SU-DHL-6 (cell line): ENCODE results near the gene RPL32.

Experiments used
- H2AFZ ChIP-seq: fragments of 200-600 bp; sonication (generic); 2 replicates; pipeline ENCODE4 v1.6.1; 2014; ENCODE audit warnings: low read depth, mild to moderate bottlenecking, moderate library complexity, mixed read lengths, antibody characterized with exemption, low read length; ENCODE audit not compliant: severe bottlenecking
- H3F3A ChIP-seq: fragments of 200-600 bp; shearing (Covaris generic); 2 replicates; pipeline ENCODE4 v1.6.0; 2016; ENCODE audit warnings: antibody characterized with exemption, mild to moderate bottlenecking; ENCODE audit not compliant: insufficient read depth
- H3K27ac ChIP-seq: fragments of 200-600 bp; sonication (generic); 2 replicates; pipeline ENCODE4 v1.5.1; 2016; ENCODE audit warnings: low read depth, mild to moderate bottlenecking, low read length, moderate library complexity, mixed read lengths
- H3K27me3 ChIP-seq: fragments of 200-600 bp; sonication (generic), shearing (Covaris generic); 2 replicates; pipeline ENCODE4 v1.6.0; 2014; ENCODE audit warnings: mild to moderate bottlenecking, low read length
- H3K36me3 ChIP-seq: fragments of 200-600 bp; sonication (generic); 2 replicates; pipeline ENCODE4 v1.6.1; 2014; ENCODE audit warnings: mild to moderate bottlenecking, low read length, mixed read lengths
- H3K4me2 ChIP-seq: fragments of 300-600, 200-600 bp; shearing (Covaris generic), sonication (generic); 2 replicates; pipeline ENCODE4 v1.6.0; 2014; ENCODE audit warnings: low read length, low read depth, mild to moderate bottlenecking; ENCODE audit not compliant: poor library complexity, severe bottlenecking
- H3K4me3 ChIP-seq: fragments of 200-600 bp; sonication (generic); 2 replicates; pipeline ENCODE4 v1.5.1; 2014; ENCODE audit warnings: antibody characterized with exemption, low read length, mild to moderate bottlenecking, mixed read lengths; ENCODE audit not compliant: insufficient read depth, poor library complexity, severe bottlenecking
- H3K79me2 ChIP-seq: fragments of 200-600 bp; sonication (generic); 2 replicates; pipeline ENCODE4 v1.6.1; 2014; ENCODE audit warnings: mild to moderate bottlenecking, low read length, moderate library complexity; ENCODE audit not compliant: insufficient read depth
- H3K9ac ChIP-seq: fragments of 200-600 bp; sonication (generic); 2 replicates; pipeline ENCODE4 v1.7.0; 2014; ENCODE audit warnings: mild to moderate bottlenecking, low read length
- H3K9me2 ChIP-seq: fragments of 200-600 bp; sonication (generic); replicated peaks from 2 replicates; pipeline ENCODE4 v1.6.1; 2014; ENCODE audit warnings: low read length; ENCODE audit not compliant: insufficient read depth
- H3K9me3 ChIP-seq: fragments of 200-600 bp; sonication (generic); 2 replicates; pipeline ENCODE4 v1.6.1; 2014; ENCODE audit warnings: low read length, mixed read lengths; ENCODE audit not compliant: insufficient read depth
- H4K20me1 ChIP-seq: fragments of 200-600 bp; sonication (generic); 2 replicates; pipeline ENCODE4 v1.6.1; 2014; ENCODE audit warnings: low read depth, mild to moderate bottlenecking, antibody characterized with exemption, low read length, moderate library complexity, mixed read lengths
- EZH2phosphoT487 ChIP-seq: fragments of 200-600 bp; sonication (generic), shearing (Covaris generic); conservative IDR thresholded peaks from 2 replicates; pipeline ENCODE4 v1.6.1; 2018; ENCODE audit warnings: mild to moderate bottlenecking, antibody characterized with exemption, low read length, moderate library complexity, mixed read lengths
- TF ChIP-seq, protein P1 (sequence below): fragments of 200-600 bp; sonication (generic); IDR thresholded peaks from one replicate; pipeline ENCODE4 v1.5.1; 2017; ENCODE audit warnings: antibody characterized with exemption, mild to moderate bottlenecking, low read length, moderate library complexity; ENCODE audit not compliant: insufficient read depth, poor library complexity, severe bottlenecking

RPL32 gene

DNA sequence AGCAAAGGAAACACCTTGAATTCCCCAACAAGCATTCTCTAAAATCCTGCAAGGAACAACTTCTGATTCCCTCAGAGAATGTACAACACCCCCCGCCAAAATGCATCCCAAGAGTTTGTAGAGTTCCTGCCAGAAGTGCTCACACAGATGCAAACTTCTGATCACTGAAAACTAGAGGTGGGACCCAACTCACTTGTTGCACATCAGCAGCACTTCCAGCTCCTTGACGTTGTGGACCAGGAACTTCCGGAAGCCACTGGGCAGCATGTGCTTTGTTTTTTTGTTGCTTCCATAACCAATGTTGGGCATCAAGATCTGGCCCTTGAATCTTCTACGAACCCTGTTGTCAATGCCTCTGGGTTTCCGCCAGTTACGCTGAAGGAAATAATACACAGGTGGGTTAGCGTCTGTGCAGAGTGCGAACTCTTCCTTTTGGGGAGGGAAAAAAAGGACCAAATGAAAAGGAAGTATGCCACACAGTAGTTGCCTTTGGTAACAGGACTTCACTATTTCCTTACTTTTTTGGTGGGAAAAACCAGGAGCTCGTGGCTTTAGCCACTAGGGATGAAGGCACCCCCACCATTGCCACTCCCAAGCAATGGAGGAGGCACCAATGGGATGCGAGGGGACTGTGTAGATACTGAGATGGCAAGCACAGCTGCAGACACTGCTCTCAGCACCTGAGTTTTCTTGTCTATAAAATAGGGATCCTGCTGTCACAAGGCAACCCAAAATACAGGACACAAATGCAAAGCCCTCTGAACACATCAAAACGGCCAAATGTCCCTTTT is 2.0 kb downstream of the RPL32 start:
- Histone ChIP-seq H3K4me2 (peak overlapping the region; percentile 77), H3K27me3 (no peaks in the 10 kb centered on the region), H3K36me3 (peaks cover 55% of the 10 kb centered on the region), H3K27ac (peak overlapping the region; percentile 13; the same call in 1 of the 2 replicates), H3K4me3 (peak overlapping the region; percentile 97), H3K9ac (peak overlapping the region; percentile 97), H3K79me2 (peaks cover 52% of the 10 kb centered on the region), H2AFZ (no peak overlapping the region), H3F3A (peaks cover 51% of the 10 kb centered on the region), H4K20me1 (peaks cover 36% of the 10 kb centered on the region), H3K9me2 (no peaks in the 10 kb centered on the region), H3K9me3 (no peaks in the 10 kb centered on the region)
- TF ChIP-seq, protein P1, sequence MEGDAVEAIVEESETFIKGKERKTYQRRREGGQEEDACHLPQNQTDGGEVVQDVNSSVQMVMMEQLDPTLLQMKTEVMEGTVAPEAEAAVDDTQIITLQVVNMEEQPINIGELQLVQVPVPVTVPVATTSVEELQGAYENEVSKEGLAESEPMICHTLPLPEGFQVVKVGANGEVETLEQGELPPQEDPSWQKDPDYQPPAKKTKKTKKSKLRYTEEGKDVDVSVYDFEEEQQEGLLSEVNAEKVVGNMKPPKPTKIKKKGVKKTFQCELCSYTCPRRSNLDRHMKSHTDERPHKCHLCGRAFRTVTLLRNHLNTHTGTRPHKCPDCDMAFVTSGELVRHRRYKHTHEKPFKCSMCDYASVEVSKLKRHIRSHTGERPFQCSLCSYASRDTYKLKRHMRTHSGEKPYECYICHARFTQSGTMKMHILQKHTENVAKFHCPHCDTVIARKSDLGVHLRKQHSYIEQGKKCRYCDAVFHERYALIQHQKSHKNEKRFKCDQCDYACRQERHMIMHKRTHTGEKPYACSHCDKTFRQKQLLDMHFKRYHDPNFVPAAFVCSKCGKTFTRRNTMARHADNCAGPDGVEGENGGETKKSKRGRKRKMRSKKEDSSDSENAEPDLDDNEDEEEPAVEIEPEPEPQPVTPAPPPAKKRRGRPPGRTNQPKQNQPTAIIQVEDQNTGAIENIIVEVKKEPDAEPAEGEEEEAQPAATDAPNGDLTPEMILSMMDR, result no peak
- TF ChIP-seq EZH2phosphoT487, result no peak

DNA sequence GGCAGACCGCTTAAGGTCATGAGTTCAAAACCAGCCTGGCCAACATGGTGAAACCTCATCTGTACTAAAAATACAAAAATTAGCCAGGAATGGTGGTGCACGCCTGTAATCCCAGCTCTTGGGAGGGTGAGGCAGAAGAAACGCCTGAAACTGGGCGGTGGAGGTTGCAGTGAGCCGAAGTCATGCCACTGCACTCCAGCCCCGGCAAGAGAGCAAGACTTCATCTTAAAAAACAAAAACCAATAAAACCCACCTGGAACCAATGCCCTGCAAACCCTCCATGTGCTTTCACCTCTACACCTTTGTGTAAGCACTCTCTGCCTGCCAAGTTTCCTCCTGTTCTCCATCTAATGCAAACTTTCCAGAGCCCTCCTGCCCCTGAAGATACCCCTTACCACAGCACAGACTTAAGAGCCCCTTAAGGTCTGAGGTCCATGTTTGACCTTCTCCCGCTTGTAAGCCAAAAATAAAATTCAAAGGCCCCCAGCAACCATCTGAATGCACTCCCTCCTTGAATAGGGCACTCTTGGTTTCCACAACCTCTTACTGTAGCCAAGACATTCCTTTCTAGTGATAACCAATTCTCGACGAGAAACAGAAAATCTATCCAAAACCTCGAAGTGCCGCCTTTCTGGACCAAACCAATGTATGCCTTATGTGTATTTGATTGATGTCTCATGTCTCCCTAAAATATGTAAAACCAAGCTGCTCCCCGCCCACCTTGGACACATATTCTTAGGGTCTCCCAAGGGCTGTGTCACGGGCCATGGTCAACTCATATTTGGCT is 3.0 kb downstream of the RPL32 start:
- H3K27ac ChIP-seq, result no peak overlapping the region
- no peak for TF ChIP-seq EZH2phosphoT487
- TF ChIP-seq, protein P1, result no peak
- H3K36me3 ChIP-seq, result peaks cover 57% of the 10 kb centered on the region
- H3K79me2 ChIP-seq, result peaks cover 52% of the 10 kb centered on the region
- H2AFZ ChIP-seq, result no peak overlapping the region
- H3K4me2 ChIP-seq, result peak overlapping the region; percentile 77
- H4K20me1 ChIP-seq, result peaks cover 36% of the 10 kb centered on the region
- no peaks in the 10 kb centered on the region for H3K9me2 ChIP-seq
- peaks cover 61% of the 10 kb centered on the region for H3F3A ChIP-seq
- H3K9me3 ChIP-seq, result no peaks in the 10 kb centered on the region
- H3K27me3 ChIP-seq, result no peaks in the 10 kb centered on the region
- H3K4me3 ChIP-seq, result no peak overlapping the region
- no peak overlapping the region; the same call in 1 of the 2 replicates for H3K9ac ChIP-seq

DNA sequence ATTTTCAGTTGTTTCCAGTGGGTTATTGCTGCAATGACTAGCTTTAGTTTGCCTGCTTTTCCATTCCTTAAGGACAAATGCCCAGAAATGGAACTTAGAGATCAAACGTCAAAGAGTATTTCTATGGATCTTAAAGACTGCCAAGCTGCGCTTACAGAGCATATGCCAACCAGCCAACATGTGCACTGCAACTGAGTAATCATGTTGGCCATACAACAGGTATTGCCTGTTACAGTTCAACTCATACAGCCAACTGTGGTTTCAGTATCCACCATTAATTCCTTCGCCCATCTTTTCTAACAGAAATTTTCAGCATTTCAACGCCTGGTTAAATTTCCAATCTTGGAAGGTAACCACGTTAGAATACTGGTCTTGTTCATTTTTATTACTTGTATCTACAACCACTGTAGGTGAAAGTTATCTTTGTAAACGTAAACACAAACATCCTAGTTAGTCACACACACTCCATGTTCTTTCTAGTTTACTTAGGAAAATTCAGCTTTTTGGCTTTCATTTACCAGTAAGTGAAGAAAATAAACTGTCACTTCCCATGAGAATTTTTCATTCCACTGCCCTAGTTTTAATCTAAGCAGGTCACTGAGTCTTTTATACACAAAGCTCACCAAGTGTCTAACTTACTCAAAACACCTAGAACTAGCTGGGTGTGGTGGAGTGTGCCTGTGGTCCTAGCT is 3.9 kb downstream of the RPL32 start:
- H3K4me2 ChIP-seq, result peak overlapping the region; percentile 0
- no peak overlapping the region for H3K27ac ChIP-seq
- peaks cover 57% of the 10 kb centered on the region for H3K36me3 ChIP-seq
- H3F3A ChIP-seq, result peaks cover 70% of the 10 kb centered on the region
- H3K79me2 ChIP-seq, result peaks cover 52% of the 10 kb centered on the region
- no peak overlapping the region for H3K9ac ChIP-seq
- H3K9me3 ChIP-seq, result no peaks in the 10 kb centered on the region
- peaks cover 36% of the 10 kb centered on the region for H4K20me1 ChIP-seq
- no peak overlapping the region for H3K4me3 ChIP-seq
- no peak for TF ChIP-seq EZH2phosphoT487
- TF ChIP-seq, protein P1, result no peak
- no peaks in the 10 kb centered on the region for H3K9me2 ChIP-seq
- no peak overlapping the region for H2AFZ ChIP-seq
- no peaks in the 10 kb centered on the region for H3K27me3 ChIP-seq
